NCI-H1436 treated with DMSO at 0.1 percent for 48 hours (cell line): ENCODE results near the gene C1orf226.
"Not testable (repeated sequence)": the region's sequence is repeated elsewhere in the genome, so short reads cannot be mapped to it uniquely, and the experiment has no call there.

Experiments used
- DNase-seq: peaks from one replicate; lab custom pipeline; 2025; lab: John Stamatoyannopoulos, UW

Gene C1orf226

DNA sequence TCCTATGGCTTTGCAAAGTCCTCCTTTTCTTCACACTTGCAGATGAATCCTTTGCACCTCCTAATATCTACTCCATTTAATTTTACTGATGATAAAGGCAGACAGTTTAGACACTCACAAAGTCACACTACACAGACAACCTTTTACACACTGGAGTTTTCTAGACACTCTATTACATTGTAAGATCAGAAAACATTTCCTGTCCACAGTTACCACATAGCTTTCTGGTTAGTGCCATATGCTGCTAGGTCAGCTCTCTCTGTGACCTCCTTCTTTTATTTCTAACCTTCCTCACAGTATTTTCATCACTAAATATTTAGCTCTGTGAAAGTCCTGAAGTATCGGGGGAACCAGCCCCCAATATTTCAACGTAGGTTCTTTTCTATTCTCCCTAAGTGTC, 25.3 kb downstream of the C1orf226 start:
- DNase-seq, result no peak

DNA sequence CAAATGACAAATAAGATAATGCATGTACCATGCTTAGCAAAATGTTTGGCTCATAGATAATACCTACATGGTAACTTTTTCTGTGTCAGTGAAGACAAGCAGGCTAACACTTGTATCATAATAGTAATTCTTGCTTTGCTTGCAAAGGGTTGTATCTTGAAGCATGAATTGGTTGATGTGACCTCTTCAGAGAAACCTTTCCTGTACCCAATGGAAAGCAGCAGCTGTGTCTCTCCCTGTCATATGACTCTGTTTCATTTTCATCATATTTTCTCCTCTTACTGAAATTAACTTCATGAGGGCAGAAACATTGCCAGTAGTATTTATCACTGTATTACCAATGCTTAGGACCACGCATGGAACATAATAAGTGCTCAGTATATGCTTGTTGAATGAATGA, 26.0 kb downstream of the C1orf226 start:
- no peak for DNase-seq

DNA sequence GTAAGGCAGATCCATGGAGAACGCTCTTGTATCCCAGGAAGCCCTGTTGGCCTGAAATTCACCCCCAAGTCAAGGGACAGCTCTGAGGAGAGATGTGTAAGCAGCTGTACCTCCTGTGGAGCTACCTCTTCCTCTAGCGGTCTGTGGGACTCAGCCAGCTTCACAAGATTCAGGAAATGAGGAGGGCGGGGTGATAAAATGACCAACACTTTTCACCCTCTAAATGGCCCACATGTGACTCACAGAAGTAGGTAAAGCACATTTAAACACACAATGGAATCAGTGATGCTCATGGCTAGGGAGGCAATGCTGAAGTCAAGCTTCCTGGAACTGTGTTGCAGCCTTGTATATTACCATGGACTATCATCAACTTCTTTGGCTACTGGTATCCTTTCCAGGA, 30.5 kb downstream of the C1orf226 start, which contains the start of gene SH2D1B:
SH2D1B (minus strand) TSS at position 135 of the 400 bp plus-strand sequence; CDS start at position 15, 120 bp downstream.
- DNase-seq, result no peak

DNA sequence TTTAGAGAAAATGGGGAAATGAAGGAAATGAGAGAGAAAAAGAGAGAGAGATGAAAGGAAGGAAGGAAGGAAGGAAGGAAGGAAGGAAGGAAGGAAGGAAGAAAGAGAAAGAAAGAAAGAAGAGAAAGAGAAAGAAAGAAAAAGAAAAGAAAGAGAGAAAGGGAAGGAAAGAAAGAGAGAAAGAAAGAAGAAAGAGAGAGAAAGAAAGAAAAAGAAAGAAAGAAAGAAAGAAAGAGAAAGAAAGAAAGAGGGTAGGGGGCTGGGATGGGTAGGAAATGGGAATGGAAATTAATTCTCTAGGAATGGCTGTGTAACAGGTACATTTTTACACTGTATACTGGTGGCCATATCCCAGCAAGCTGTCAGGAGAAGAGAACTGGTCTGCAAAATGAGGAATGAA, 34.7 kb downstream of the C1orf226 start:
- DNase-seq, result no peak

DNA sequence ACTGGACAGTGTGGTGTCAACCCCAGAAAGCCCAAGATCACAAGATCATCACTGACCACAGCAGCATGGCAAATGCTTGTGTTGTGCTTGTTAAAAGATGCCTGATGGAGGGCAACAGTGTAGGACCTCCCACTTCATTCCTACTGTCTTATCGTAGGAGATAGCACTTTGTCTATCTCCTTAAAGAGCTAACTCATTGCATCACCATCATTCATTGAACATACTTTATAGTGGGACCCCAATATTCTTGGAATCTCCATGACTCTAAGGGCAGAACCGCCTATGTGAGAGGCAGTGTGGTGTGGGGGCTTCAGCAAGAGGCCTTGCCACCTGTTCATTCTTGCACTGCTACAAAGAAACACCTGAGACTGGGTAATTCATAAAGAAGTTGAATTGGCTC, 35.4 kb downstream of the C1orf226 start:
- DNase-seq, result no peak

DNA sequence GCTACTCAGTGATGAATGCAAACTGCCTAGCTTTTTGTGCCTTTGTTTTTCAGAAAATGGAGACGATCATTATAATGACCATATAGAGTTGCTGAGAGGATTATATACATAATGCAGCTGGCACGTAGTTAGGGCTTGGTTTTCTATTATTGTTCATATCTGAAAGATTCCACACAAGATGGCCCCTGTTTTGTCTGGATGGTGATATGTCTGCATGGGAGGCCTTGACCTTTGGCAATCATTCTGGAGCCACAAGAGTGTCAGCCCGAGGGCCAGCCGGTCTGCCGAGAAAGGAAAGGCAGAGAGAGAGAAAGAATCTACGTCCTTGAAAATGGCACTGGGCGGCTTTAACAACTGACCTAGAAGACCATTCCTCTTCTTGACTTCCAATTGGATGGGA, 36.1 kb downstream of the C1orf226 start:
- no peak for DNase-seq

DNA sequence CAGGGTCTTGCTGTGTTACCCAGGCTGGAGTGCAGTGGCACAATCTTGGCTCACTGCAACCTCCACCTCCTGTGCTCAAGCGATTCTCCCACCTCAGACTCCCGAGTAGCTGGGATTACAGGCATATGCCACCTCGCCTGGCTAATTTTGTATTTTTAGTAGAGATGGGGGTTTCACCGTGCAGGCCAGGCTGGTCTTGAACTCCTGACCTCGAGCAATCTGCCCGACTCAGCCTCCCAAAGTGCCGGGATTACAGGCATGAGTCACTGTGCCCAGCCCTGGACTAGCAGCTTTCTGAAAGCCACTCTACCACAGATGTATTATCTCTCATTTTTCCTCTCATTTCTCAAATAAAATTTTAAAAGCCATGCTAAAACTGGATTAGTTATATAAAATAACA, 37.1 kb downstream of the C1orf226 start:
- not testable (repeated sequence) for DNase-seq

DNA sequence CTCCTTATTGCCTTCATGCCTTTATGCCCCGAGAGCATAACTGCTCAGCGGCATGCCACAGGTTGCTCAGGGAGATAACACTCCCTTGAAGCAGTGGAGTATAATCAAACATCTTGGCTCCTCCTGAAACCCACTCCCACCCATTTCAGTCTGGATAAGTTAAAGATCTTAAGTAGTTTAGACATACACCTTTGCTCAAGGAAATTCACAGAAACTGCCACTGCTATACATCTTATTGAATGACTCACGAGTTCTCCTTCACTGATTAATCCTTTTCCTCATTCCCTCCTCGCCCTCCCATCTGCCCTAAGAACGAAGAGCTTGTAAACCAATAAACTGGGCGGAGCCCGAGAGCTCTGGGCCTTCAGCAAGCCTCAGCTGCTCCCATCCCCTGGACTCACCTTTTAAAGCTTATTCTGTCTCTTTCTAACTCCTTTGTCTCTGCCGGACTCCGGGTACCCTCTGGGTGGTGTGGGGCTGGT, 38.0 kb downstream of the C1orf226 start:
- DNase-seq, result not testable (repeated sequence)

DNA sequence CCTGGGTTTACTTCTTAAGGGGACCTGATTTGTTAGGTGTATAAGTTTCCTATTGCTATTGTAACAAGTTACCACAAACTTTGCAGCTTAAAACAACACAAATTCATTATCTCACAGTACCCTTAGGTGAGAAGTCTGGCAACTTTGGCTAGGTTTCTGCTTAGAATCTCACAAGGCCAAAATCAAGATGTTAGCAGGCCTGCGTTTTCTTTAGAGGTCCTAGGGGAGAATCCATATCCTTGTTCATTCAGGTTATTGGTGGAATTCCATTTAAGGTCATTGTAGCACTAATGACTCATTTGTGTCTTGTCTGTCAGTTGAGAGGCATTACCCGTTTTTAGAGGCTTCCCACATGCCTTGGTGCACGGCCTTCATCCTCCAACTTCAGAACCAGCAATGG, 38.6 kb downstream of the C1orf226 start:
- DNase-seq, result no peak

DNA sequence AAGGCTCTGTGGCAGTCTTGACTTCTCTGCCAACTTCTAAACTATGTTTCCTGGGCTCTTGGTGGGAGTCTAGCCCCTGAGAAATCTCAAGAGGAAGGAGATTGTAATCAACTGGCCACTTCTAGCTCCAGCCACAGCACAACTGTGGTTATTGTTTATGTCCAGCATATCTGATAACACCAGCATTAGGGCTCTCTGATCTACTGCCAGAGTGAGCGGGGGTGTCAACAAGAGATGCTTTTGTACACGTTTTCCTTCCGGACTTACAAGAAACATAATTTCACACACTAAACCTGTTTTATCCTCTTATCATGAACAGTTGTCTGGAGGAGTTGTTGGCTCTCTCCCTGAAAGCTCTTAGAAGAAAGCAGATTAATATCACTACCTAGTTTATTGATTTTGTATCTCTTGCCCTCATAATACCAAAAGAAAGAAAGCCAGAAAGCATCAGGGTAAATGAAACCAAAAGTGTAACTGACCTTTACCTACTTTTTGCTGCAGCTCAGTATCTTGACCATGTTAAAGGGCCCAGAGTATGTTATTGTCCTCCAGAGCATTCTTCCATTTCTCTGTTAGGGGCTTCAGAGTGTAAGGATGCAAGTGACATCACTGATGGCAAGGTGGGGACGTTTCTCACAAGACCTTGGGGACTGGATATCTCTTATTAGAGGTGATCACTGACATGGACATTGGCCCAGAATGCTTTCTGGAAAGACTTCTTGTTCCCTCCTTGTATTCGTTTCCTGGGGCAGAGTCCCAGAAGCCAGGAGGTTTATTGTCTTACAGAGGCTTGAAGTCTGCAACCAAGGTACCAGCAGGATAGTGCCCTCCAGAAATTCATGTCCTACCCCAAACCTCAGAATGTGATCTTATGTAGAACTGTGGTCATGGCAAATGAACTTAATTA, 40.0 kb downstream of the C1orf226 start:
- DNase-seq, result no peak

DNA sequence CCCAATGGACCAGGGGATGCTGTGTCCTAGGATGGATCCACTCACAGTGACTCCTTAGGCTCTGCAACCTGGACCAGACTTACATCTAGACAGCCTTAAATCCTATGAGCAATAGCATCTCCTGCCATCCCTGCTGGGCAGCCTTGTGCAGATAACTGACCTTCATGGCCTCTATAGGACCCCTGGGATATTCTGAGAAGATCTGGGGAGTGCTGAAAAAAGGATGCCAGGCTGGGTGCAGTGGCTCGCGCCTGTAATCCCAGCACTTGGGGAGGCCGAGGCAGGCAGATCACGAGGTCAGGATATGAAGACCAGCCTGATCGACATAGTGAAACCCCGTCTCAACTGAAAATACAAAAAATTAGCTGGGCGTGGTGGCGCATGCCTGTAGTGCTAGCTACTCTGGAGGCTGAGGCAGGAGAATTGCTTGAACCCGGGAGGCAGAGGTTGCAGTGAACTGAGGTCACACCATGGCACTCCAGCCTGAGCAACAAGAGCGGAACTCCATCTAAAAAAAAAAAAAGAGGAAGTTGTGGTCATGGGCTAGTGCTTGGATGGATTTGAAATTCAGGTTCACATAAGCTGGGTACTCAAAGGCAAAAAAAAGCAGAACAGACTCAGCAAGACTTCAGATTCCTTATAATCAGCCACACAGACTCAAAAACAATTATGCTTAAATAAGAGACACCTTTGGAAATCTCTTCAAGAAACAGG, 41.3 kb downstream of the C1orf226 start:
- DNase-seq, result no peak

DNA sequence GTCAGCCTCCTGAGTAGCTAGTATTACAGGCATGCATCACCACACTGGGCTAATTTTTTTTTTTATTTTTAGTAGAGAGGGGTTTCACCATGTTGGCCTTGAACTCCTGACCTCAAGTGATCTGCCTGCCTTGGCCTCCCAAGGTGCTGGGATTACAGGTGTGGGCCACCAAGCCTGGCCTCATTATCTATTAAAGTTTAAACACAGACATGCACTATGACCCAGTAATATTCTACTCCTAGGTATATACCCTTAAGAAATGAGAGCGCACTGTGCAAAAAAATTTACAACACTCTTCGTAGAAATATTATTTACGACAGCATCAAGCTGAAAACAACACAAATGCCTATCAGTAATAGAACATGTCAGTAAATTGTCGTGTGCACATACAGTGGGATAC, 49.1 kb downstream of the C1orf226 start:
- DNase-seq, result no peak

DNA sequence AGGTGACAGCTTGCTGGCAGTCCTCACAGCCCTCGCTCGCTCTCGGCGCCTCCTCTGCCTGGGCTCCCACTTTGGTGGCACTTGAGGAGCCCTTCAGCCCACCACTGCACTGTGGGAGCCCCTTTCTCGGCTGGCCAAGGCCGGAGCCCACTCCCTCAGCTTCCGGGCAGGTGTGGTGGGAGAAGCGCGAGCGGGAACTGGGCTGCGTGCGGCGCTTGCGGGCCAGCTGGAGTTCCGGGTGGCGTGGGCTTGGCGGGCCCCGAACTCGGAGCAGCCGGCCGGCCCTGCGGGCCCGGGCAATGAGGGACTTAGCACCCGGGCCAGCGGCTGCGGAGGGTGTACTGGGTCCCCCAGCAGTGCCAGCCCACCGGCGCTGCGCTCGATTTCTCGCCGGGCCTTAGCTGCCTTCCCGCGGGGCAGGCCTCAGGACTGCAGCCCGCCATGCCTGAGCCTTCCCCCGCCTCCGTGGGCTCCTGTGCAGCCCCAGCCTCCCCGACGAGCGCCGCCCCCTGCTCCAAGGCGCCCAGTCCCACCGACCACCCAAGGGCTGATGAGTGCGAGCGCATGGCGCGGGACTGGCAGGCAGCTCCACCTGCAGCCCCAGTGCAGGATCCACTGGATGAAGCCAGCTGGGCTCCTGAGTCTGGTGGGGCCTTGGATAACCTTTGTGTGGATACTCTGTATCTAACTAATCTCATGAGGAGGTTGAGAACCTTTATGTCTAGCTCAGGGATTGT, 51.6 kb downstream of the C1orf226 start:
- DNase-seq, result not testable (repeated sequence)
